Hepatocyte (in vitro differentiated cells): ENCODE results near the gene LEUTX.

ENCODE experiments used
- CTCF ChIP-seq: fragments of 200-600 bp; sonication (generic); IDR thresholded peaks from 2 replicates; pipeline ENCODE4 v1.5.1; 2016; ENCODE audit warnings: antibody characterized with exemption, mild to moderate bottlenecking; ENCODE audit not compliant: poor library complexity
- EZH2 ChIP-seq: fragments of 200-600 bp; sonication (generic); IDR thresholded peaks from 2 replicates; pipeline ENCODE4 v1.6.1; 2016; ENCODE audit warnings: antibody characterized with exemption, mild to moderate bottlenecking, borderline replicate concordance
- EZH2phosphoT487 ChIP-seq: fragments of 200-600 bp; sonication (generic); IDR thresholded peaks from one replicate; pipeline ENCODE4 v1.6.1; 2018; ENCODE audit warnings: antibody characterized with exemption, mild to moderate bottlenecking, low read depth, moderate library complexity; ENCODE audit not compliant: unreplicated experiment, severe bottlenecking

- TF ChIP-seq CTCF: no peak
- TF ChIP-seq EZH2: no peak
- TF ChIP-seq EZH2phosphoT487: no peak
Measured at GRCh38 chr19:39768786-39769185, 9.9 kb upstream of the LEUTX start.
